ENCODE measurements around the gene CCL28. TPM values are rescaled to one million over a fixed set of nuclear protein-coding genes. Genes with fewer than 3 reads are reported as not detected.
A peak's percentile ranks its signal among the peaks of the same experiment; 100 is the strongest.

Gene CCL28
- total and polyA plus RNA-seq, 9 of the 15 experiments (the other 6 are each of a cell fraction or from before 2014, with no cell fraction given), result not detected

GRCh38 chr5:43461066-43461465 is 48.9 kb upstream of the CCL28 start (continued):
- TF ChIP-seq ZNF398 (CRISPR knock-in tag; IDR thresholded peaks at IDR 0.05), result no peak
- no peak for TF ChIP-seq ZNF445 (CRISPR knock-in tag; IDR thresholded peaks at IDR 0.05; ENCODE audit: low read depth)
- TF ChIP-seq ZNF324 (CRISPR knock-in tag; IDR thresholded peaks at IDR 0.05), result no peak
- TF ChIP-seq SP2 (IDR thresholded peaks at IDR 0.05; ENCODE audit: extremely low read depth, low read depth, low read length, poor library complexity, severe bottlenecking), result no peak
- TF ChIP-seq ZNF174 (CRISPR knock-in tag; IDR thresholded peaks at IDR 0.05), result no peak
- no peak for TF ChIP-seq MXD1 (CRISPR knock-in tag; IDR thresholded peaks at IDR 0.05; ENCODE audit: borderline replicate concordance, poor library complexity, severe bottlenecking)

- H4K20me1 ChIP-seq (replicated peaks; ENCODE audit: control insufficient read depth, insufficient read depth, low read length), result no peaks in the 10 kb centered on the region
- H3K9ac ChIP-seq (ENCODE audit: insufficient read depth in 1 of 2, low read depth in 2 of 2, low read length in 2 of 2), result no peak overlapping the region
- H3K4me2 ChIP-seq (ENCODE audit: insufficient read depth, low read length), result no peak overlapping the region
- H3K4me3 ChIP-seq, result no peak overlapping the region
- no peak for FAIRE-seq
- H3K27me3 ChIP-seq (ENCODE audit: control insufficient read depth in 2 of 2, insufficient read depth in 2 of 2, low read length in 2 of 2), result no peaks in the 10 kb centered on the region
- peaks cover 23% of the 10 kb centered on the region for H3K36me3 ChIP-seq (ENCODE audit: control insufficient read depth, insufficient read depth, low read length)
- H2AFZ ChIP-seq (ENCODE audit: low read depth, low read length), result no peak overlapping the region
- POLR2A ChIA-PET, result interaction anchor here (1.1 kb wide), 1 partner anchor 45 kb away, joined by 3 read pairs; no protein-coding TSS in a partner anchor
- no peak overlapping the region for H3K27ac ChIP-seq (ENCODE audit: extremely low read depth, low read depth, low read length)
- no peak for DNase-seq (ENCODE audit: extremely low read depth in 1 of 4, low spot score in 3 of 4)
- 91% methylated on average over 3 of the region's 3 CpGs for WGBS (ENCODE audit: insufficient coverage, low coverage, missing lambda C conversion rate)
- no TSS peak for BruUV-seq (replicated peaks)
- no peaks in the 10 kb centered on the region for H3K79me2 ChIP-seq (ENCODE audit: control insufficient read depth, insufficient read depth, low read length)
- intact Hi-C loops (cut with micrococcal nuclease), result no loop called here
- H3K9me1 ChIP-seq (ENCODE audit: control insufficient read depth, insufficient read depth, low read length), result no peaks in the 10 kb centered on the region
- CTCF ChIA-PET (ENCODE audit: low intra/inter-chr PET ratio), result no interaction called here
- no peak for ATAC-seq
- TF ChIP-seq RBM25 (IDR thresholded peaks at IDR 0.05; ENCODE audit: low read depth, low read length, severe bottlenecking), result peak; percentile 55
- TF ChIP-seq NRF1 (conservative IDR thresholded peaks at IDR 0.05 in 1 of 2, IDR thresholded peaks at IDR 0.05 in 1 of 2), result no peak
- no peaks in the 10 kb centered on the region for H3K4me1 ChIP-seq (replicated peaks in 1 of 2; ENCODE audit: control insufficient read depth in 2 of 2, insufficient read depth in 2 of 2, low read length in 2 of 2)
- in situ Hi-C loops (cut with MboI), result no loop called here
- H3K9me3 ChIP-seq (replicated peaks; ENCODE audit: control insufficient read depth, insufficient read depth, low read depth, low read length), result no peaks in the 10 kb centered on the region; the same call in 1 of the 2 replicates
Measured at GRCh38 chr5:43456556-43456955, 44.4 kb upstream of the CCL28 start.
